GM12875 (cell line): ENCODE data around the gene TMEM108.

ENCODE experiments used
- H3K4me3 ChIP-seq: one replicate; pipeline ENCODE4 v1.5.1; 2011; ENCODE audit warnings: low read depth, low read length, control low read depth
- TF ChIP-seq, protein P1 (sequence below): IDR thresholded peaks from 2 replicates; pipeline ENCODE4 v1.5.1; 2011; ENCODE audit warnings: low read depth, mild to moderate bottlenecking, control low read depth, inconsistent platforms, low read length, moderate library complexity, borderline replicate concordance; ENCODE audit not compliant: insufficient read depth

The TMEM108 gene

DNA sequence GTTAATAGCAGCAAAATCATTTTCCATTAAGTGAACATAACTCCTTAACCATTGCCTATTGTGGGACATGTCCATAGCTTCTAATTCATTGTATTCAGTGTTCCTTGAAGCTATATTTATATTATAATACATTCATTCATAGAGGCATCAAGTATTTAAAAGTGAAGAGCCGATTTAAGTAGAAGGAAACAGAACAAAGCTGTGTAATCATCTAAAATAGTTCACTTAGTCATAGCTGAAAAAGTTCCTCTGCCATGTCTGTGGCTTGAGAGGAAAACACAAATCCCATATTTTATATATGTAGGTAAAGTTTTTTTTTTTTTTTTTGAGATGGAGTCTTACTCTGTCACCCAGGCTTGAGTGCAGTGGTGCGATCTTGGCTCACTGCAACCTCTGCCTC lies 54.5 kb downstream of the TMEM108 start:
- TF ChIP-seq, protein P1, sequence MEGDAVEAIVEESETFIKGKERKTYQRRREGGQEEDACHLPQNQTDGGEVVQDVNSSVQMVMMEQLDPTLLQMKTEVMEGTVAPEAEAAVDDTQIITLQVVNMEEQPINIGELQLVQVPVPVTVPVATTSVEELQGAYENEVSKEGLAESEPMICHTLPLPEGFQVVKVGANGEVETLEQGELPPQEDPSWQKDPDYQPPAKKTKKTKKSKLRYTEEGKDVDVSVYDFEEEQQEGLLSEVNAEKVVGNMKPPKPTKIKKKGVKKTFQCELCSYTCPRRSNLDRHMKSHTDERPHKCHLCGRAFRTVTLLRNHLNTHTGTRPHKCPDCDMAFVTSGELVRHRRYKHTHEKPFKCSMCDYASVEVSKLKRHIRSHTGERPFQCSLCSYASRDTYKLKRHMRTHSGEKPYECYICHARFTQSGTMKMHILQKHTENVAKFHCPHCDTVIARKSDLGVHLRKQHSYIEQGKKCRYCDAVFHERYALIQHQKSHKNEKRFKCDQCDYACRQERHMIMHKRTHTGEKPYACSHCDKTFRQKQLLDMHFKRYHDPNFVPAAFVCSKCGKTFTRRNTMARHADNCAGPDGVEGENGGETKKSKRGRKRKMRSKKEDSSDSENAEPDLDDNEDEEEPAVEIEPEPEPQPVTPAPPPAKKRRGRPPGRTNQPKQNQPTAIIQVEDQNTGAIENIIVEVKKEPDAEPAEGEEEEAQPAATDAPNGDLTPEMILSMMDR: no peak

DNA sequence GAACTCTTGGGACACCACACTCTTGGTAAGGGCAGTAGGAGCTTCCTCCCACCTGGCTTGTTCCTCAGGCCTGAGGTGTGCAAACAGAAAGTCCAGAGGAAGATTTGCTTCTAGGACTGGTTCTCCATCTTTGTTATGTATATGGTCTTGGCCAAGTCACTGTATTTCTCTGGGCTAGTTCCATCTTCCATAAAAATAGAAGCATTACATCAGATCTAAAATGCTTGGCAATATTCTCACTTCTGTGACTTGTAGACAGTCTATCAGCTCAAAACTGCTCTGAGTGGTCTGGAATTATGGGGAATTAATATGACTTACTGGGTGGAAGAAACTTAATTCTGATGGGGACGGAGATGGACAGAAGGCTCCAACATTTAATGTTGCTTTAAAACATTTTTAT lies 55.2 kb downstream of the TMEM108 start:
- H3K4me3 ChIP-seq: no peak overlapping the region
- TF ChIP-seq, protein P1: no peak

More for the DNA sequence above, 54.5 kb downstream of the TMEM108 start:
- H3K4me3 ChIP-seq: no peak overlapping the region

DNA sequence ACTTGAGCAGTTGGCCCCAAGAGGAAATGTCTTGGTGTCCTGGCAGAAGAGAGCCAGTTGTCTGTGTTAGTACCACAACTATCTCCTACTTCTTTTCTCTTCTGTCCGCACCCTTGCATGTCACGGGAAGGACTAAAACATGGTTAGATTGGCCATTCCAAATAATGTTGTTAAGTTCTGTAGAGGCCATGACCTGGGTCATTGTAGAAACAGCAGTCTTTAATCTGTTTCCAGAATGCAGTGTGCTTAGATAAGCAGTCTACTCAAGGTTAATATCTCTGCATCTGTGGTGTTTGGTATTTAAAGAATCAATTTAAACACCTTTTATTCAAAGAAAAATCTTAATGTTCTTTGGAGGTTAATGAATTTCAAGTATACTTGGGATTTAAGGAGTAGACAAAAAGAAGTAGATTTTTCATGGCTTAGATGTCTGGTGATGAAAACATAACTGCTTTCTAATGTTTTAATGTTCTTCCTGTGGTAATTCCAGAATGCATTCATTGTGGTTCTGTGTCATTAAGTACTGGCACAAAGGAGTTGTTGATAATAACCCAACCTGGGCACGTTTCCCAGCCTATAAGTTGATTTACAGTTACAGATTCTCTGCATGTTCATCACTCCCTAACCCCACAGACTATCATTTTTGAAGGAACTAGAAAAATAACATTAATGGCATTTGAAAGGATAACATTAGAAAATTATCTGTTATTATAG lies 58.9 kb downstream of the TMEM108 start:
- TF ChIP-seq, protein P1: no peak
- H3K4me3 ChIP-seq: no peak overlapping the region

DNA sequence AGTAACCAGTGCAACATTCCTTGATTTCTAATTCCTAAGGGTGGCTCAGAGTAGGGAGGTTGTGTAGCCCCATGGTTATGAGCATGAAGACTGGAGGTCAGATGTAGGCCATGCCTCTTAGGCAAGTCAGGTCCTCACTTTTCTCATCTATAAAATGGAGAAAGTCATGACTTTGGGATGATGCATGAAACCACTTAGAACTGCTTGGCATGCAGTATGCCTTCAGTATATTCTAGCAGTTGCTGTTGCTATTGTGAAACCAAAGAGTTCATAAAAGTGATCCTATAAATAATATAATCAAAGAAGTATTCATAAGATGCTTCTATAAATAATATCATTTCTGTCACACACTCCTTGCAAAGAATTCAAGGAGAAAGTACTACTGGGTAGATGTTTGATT lies 65.5 kb downstream of the TMEM108 start:
- TF ChIP-seq, protein P1: no peak
- H3K4me3 ChIP-seq: no peak overlapping the region

DNA sequence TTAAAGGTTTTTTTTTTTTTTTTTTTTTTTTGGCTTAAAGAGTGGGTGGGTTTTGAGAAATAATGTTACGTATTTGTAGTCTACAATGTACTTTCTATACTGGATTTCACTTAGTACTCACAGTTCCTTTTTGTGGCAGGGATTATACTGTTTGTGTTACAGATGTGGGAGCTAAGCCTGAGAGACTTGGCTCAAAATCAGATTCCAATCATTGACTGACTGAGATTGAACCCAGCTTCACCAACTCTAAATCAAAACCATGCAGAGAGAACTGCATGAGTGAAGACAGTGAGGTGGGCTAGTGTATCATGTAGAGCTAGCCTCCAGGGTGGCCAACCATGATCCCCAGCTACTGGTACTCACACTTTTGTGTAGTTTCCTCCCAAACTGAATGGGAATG lies 68.0 kb downstream of the TMEM108 start:
- TF ChIP-seq, protein P1: no peak
- no peak overlapping the region for H3K4me3 ChIP-seq

DNA sequence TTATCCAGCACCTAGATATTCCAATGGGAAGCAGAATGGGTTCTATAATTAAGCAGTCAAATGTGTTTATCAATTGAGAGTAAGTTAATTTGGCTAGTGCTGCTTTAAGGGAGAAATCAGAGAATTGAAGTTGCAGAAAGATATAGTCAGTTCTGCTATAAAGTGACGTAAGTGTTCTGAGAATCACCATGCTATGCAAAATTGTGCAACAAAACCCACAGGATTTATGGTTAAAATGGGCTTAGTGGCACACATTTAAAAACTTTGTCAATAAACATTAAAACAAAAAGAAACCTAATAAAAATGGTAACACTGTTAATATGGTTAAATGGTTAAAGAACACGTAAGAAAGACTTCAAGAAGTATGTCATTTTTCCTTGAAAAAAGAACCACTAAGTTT lies 74.5 kb downstream of the TMEM108 start:
- TF ChIP-seq, protein P1: no peak
- H3K4me3 ChIP-seq: no peak overlapping the region

DNA sequence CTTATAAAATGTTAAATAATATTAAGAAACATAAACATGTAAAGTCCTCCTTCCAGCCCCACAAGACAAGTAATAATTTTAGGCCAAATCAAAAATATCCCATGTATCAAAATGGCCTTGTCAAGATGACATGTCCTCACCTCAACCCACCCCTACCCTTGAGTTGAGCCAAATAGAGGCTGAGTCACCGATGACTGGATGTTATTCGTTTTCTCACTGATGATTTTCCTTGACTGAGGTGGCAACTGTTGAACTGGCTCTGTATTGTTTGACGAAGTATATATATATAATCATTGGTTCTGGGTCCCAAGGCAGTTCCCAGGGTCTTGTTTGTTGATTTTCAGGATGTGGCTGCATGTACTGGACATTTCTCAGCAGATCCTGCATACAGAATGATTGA lies 75.3 kb downstream of the TMEM108 start:
- H3K4me3 ChIP-seq: no peak overlapping the region
- TF ChIP-seq, protein P1: no peak
